Naive thymus-derived CD8-positive, alpha-beta T cell (primary cell): Measurements from ENCODE around the gene BORCS8. TPM values are rescaled to one million over a fixed set of nuclear protein-coding genes. Genes with fewer than 3 reads are reported as not detected.
A peak's percentile ranks its signal among the peaks of the same experiment; 100 is the strongest.
"Not testable (repeated sequence)": the region's sequence is repeated elsewhere in the genome, so short reads cannot be mapped to it uniquely, and the experiment has no call there.

Experiments used
- ATAC-seq, 2 donors: fragments of 150-1000 bp; cut with Tn5 transposase in 1 of 2; sonication (Bioruptor Pico), chemical (Tn5 transposase) in 1 of 2; 1 replicate in 1 of 2; 2 replicates in 1 of 2; pipeline ENCODE4 v1.10.0; 2021; ENCODE audit warnings: mild to moderate bottlenecking in 2 of 2, moderate library complexity in 2 of 2
- POLR2A ChIA-PET: fragments of 350-600 bp; sonication (Branson Sonifier 250); formaldehyde crosslinking; loops from one replicate; lab custom pipeline; 2021; ENCODE audit warnings: antibody characterized with exemption; lab: Charles Lee
- DNase-seq, 10 donors: peaks; one replicate each; pipeline versions ENCODE4 v3.0.0 to v3.0.0-alpha.2; 2020 to 2022
- H3K27ac Mint-ChIP-seq, 10 donors: one replicate each; pipeline ENCODE4 v1.8.0; 2020 to 2022; ENCODE audit warnings: mild to moderate bottlenecking in 10 of 10, mixed read lengths in 10 of 10, moderate library complexity in 4 of 10, inconsistent platforms in 1 of 10
- H3K27me3 Mint-ChIP-seq, 5 donors: one replicate each; pipeline ENCODE4 v1.8.0; 2021 to 2022; ENCODE audit warnings: mixed read lengths in 5 of 5
- H3K36me3 Mint-ChIP-seq, 3 donors: one replicate each; pipeline ENCODE4 v1.8.0; 2020 to 2022; ENCODE audit warnings: mixed read lengths in 3 of 3, mild to moderate bottlenecking in 2 of 3, inconsistent platforms in 1 of 3
- H3K4me1 Mint-ChIP-seq, 4 donors: one replicate each; pipeline ENCODE4 v1.8.0; 2021 to 2022; ENCODE audit warnings: mixed read lengths in 4 of 4
- H3K4me3 Mint-ChIP-seq, 10 donors: one replicate each; pipeline ENCODE4 v1.8.0; 2020 to 2022; ENCODE audit warnings: mild to moderate bottlenecking in 10 of 10, mixed read lengths in 10 of 10, moderate library complexity in 6 of 10, inconsistent platforms in 1 of 10
- H3K9me3 Mint-ChIP-seq, 9 donors: one replicate each; pipeline ENCODE4 v1.8.0; 2020 to 2022; ENCODE audit warnings: mixed read lengths in 9 of 9, mild to moderate bottlenecking in 3 of 9, inconsistent platforms in 1 of 9, moderate library complexity in 1 of 9
- polyA plus RNA-seq, 3 donors: library from polyadenylated mRNA; unstranded; fragments of 300-500 nt; fragmentation: Illumina TruSeq; gene quantifications; one replicate each; pipeline ENCODE4 v1.2.3, GENCODE V29; 2021
- total RNA-seq, 8 experiments: library from RNA in 2 of 8; stranded (reverse) in 2 of 8; gene quantifications; one replicate each; pipeline ENCODE4 v1.2.3 and lab custom pipeline; 2021 to 2026

BORCS8 gene
- total and polyA plus RNA-seq, 5 experiments from 2014 or later = 18.2 to 34.2 (median 23.6) TPM

GRCh38 chr19:19224852-19225494 lies 33.0 kb upstream of the BORCS8 start:
- Mint-ChIP-seq H3K4me3 (peak overlapping the region; percentile 63 to 87 (median 78)), H3K27ac (peak overlapping the region in 2 of 10 donors; percentile 63 to 67), H3K36me3 (no peaks in the 10 kb centered on the region), H3K27me3 (peaks cover 2 to 23% (median 12%) of the 10 kb centered on the region in 5 donors), H3K9me3 (no peaks in the 10 kb centered on the region), H3K4me1 (peaks cover 3 to 11% (median 4%) of the 10 kb centered on the region in 4 donors)
- POLR2A ChIA-PET = interaction anchor here (1.1 kb wide), 1 partner anchor 32 kb away, joined by 3 read pairs; no protein-coding TSS in a partner anchor
- ATAC-seq = peak; percentile 97 to 98
- DNase-seq = peak; percentile 64 to 88 (median 73)

GRCh38 chr19:19224150-19224851 lies 32.3 kb upstream of the BORCS8 start:
- no peak for DNase-seq
- POLR2A ChIA-PET = interaction anchor here (1.1 kb wide), 1 partner anchor 31 kb away, joined by 3 read pairs; no protein-coding TSS in a partner anchor

GRCh38 chr19:19223636-19224035 lies 31.7 kb upstream of the BORCS8 start:
- Mint-ChIP-seq H3K27me3 (peaks cover 0 to 21% (median 5%) of the 10 kb centered on the region in 5 donors), H3K9me3 (no peaks in the 10 kb centered on the region), H3K4me1 (peaks cover 4 to 11% (median 4%) of the 10 kb centered on the region in 4 donors), H3K36me3 (no peaks in the 10 kb centered on the region), H3K27ac (no peak overlapping the region), H3K4me3 (peak overlapping the region in 4 of 10 donors; percentile 37 to 77 (median 43))
- POLR2A ChIA-PET = no interaction called here
- no peak for ATAC-seq
- DNase-seq = no peak

More at GRCh38 chr19:19224150-19224851, 32.3 kb upstream of the BORCS8 start:
- Mint-ChIP-seq H3K27me3 (peaks cover 2 to 23% (median 12%) of the 10 kb centered on the region in 5 donors), H3K27ac (no peak overlapping the region), H3K9me3 (no peaks in the 10 kb centered on the region), H3K36me3 (no peaks in the 10 kb centered on the region), H3K4me1 (peaks cover 4 to 11% (median 4%) of the 10 kb centered on the region in 4 donors), H3K4me3 (peak overlapping the region in 9 of 10 donors; percentile 42 to 77 (median 66))
- ATAC-seq = no peak

GRCh38 chr19:19223060-19223459 lies 31.1 kb upstream of the BORCS8 start:
- ATAC-seq = no peak
- peak overlapping the region in 1 of 10 donors; percentile 57 for H3K27ac Mint-ChIP-seq
- peaks cover 4 to 11% (median 4%) of the 10 kb centered on the region in 4 donors for H3K4me1 Mint-ChIP-seq
- DNase-seq = no peak
- no peak overlapping the region for H3K4me3 Mint-ChIP-seq
- peaks cover 0 to 15% (median 0%) of the 10 kb centered on the region in 5 donors for H3K27me3 Mint-ChIP-seq
- POLR2A ChIA-PET = no interaction called here
- no peaks in the 10 kb centered on the region for H3K36me3 Mint-ChIP-seq
- H3K9me3 Mint-ChIP-seq = no peaks in the 10 kb centered on the region

GRCh38 chr19:19221000-19221399 lies 29.0 kb upstream of the BORCS8 start:
- H3K27ac Mint-ChIP-seq, H3K36me3 Mint-ChIP-seq, DNase-seq, H3K9me3 Mint-ChIP-seq, ATAC-seq, H3K4me3 Mint-ChIP-seq, POLR2A ChIA-PET: not testable (repeated sequence)
- H3K27me3 Mint-ChIP-seq = peaks cover 3 to 21% (median 9%) of the 10 kb centered on the region in 5 donors
- H3K4me1 Mint-ChIP-seq = peaks cover 4 to 11% (median 4%) of the 10 kb centered on the region in 4 donors

GRCh38 chr19:19218911-19219310 lies 27.0 kb upstream of the BORCS8 start:
- no peak for ATAC-seq
- H3K4me3 Mint-ChIP-seq = no peak overlapping the region
- peaks cover 15 to 41% (median 22%) of the 10 kb centered on the region in 5 donors for H3K27me3 Mint-ChIP-seq
- peaks cover 0 to 4% (median 0%) of the 10 kb centered on the region in 3 donors for H3K36me3 Mint-ChIP-seq
- DNase-seq = no peak
- H3K27ac Mint-ChIP-seq = no peak overlapping the region
- POLR2A ChIA-PET = interaction anchor here (0.7 kb wide), 1 partner anchor 22 kb away, joined by 4 read pairs; no protein-coding TSS in a partner anchor
- peaks cover 0 to 4% (median under 1%) of the 10 kb centered on the region in 4 donors for H3K4me1 Mint-ChIP-seq
- no peaks in the 10 kb centered on the region for H3K9me3 Mint-ChIP-seq

GRCh38 chr19:19217099-19217498 lies 25.1 kb upstream of the BORCS8 start:
- peaks cover 0 to 2% (median 0%) of the 10 kb centered on the region in 9 donors for H3K9me3 Mint-ChIP-seq
- ATAC-seq (no peak), DNase-seq (no peak)
- no peak overlapping the region for H3K27ac Mint-ChIP-seq
- peaks cover 0 to 5% (median 2%) of the 10 kb centered on the region in 4 donors for H3K4me1 Mint-ChIP-seq
- POLR2A ChIA-PET = no interaction called here
- H3K27me3 Mint-ChIP-seq = peaks cover 24 to 54% (median 31%) of the 10 kb centered on the region in 5 donors
- H3K4me3 Mint-ChIP-seq = no peak overlapping the region
- H3K36me3 Mint-ChIP-seq = peaks cover 0 to 5% (median 0%) of the 10 kb centered on the region in 3 donors

GRCh38 chr19:19215792-19216191 lies 23.8 kb upstream of the BORCS8 start:
- peaks cover 0 to 5% (median 2%) of the 10 kb centered on the region in 4 donors for H3K4me1 Mint-ChIP-seq
- H3K27ac Mint-ChIP-seq = no peak overlapping the region
- POLR2A ChIA-PET = no interaction called here
- peaks cover 0 to 5% (median 0%) of the 10 kb centered on the region in 3 donors for H3K36me3 Mint-ChIP-seq
- peaks cover 28 to 60% (median 37%) of the 10 kb centered on the region in 5 donors for H3K27me3 Mint-ChIP-seq
- H3K9me3 Mint-ChIP-seq = peaks cover 0 to 2% (median 0%) of the 10 kb centered on the region in 9 donors
- ATAC-seq (no peak), DNase-seq (no peak)
- H3K4me3 Mint-ChIP-seq = no peak overlapping the region

GRCh38 chr19:19214892-19215291 lies 22.9 kb upstream of the BORCS8 start:
- H3K27ac Mint-ChIP-seq = peak overlapping the region in 1 of 10 donors; percentile 8
- H3K4me1 Mint-ChIP-seq = peaks cover 0 to 5% (median 2%) of the 10 kb centered on the region in 4 donors
- peak in 4 of 10 donors; percentile 26 to 48 (median 29) for DNase-seq
- peaks cover 0 to 2% (median 0%) of the 10 kb centered on the region in 9 donors for H3K9me3 Mint-ChIP-seq
- peaks cover 28 to 66% (median 39%) of the 10 kb centered on the region in 5 donors for H3K27me3 Mint-ChIP-seq
- H3K36me3 Mint-ChIP-seq = peaks cover 0 to 5% (median 0%) of the 10 kb centered on the region in 3 donors
- ATAC-seq = peak; percentile 32 to 33
- POLR2A ChIA-PET = no interaction called here
- H3K4me3 Mint-ChIP-seq = no peak overlapping the region

GRCh38 chr19:19214159-19214490 lies 22.2 kb upstream of the BORCS8 start:
- Mint-ChIP-seq H3K4me1 (peaks cover 0 to 5% (median 2%) of the 10 kb centered on the region in 4 donors), H3K4me3 (no peak overlapping the region), H3K27me3 (peaks cover 28 to 73% (median 43%) of the 10 kb centered on the region in 5 donors), H3K27ac (no peak overlapping the region), H3K9me3 (peaks cover 0 to 2% (median 0%) of the 10 kb centered on the region in 9 donors), H3K36me3 (peaks cover 0 to 5% (median 0%) of the 10 kb centered on the region in 3 donors)
- ATAC-seq (no peak), DNase-seq (no peak)
- POLR2A ChIA-PET = no interaction called here

GRCh38 chr19:19213426-19214158 lies 21.6 kb upstream of the BORCS8 start:
- H3K9me3 Mint-ChIP-seq = peaks cover 0 to 2% (median 0%) of the 10 kb centered on the region in 9 donors
- H3K4me3 Mint-ChIP-seq = no peak overlapping the region
- no peak overlapping the region for H3K27ac Mint-ChIP-seq
- DNase-seq (no peak), ATAC-seq (no peak)
- peaks cover 0 to 5% (median 0%) of the 10 kb centered on the region in 3 donors for H3K36me3 Mint-ChIP-seq
- H3K27me3 Mint-ChIP-seq = peaks cover 28 to 73% (median 43%) of the 10 kb centered on the region in 5 donors
- POLR2A ChIA-PET = no interaction called here
- peaks cover 0 to 5% (median 2%) of the 10 kb centered on the region in 4 donors for H3K4me1 Mint-ChIP-seq

GRCh38 chr19:19212916-19213315 lies 21.0 kb upstream of the BORCS8 start:
- POLR2A ChIA-PET = no interaction called here
- H3K36me3 Mint-ChIP-seq = peaks cover 0 to 5% (median 0%) of the 10 kb centered on the region in 3 donors
- ATAC-seq (no peak), DNase-seq (no peak)
- H3K27ac Mint-ChIP-seq = no peak overlapping the region
- H3K27me3 Mint-ChIP-seq = peaks cover 28 to 73% (median 43%) of the 10 kb centered on the region in 5 donors
- H3K4me1 Mint-ChIP-seq = peaks cover under 1 to 5% (median 2%) of the 10 kb centered on the region in 4 donors
- H3K4me3 Mint-ChIP-seq = no peak overlapping the region
- H3K9me3 Mint-ChIP-seq = peaks cover 0 to 2% (median 0%) of the 10 kb centered on the region in 9 donors
